ENCODE data around the gene RAB43. TPM values are rescaled to one million over a fixed set of nuclear protein-coding genes. Genes with fewer than 3 reads are reported as not detected.
A peak's percentile ranks its signal among the peaks of the same experiment; 100 is the strongest.
"Not testable (repeated sequence)": the region's sequence is repeated elsewhere in the genome, so short reads cannot be mapped to it uniquely, and the experiment has no call there.

RAB43 gene
- total RNA-seq, 1 donor = 19.0 TPM

- H3K4me3 ChIP-seq (ENCODE audit: low read depth, low read length) = no peak overlapping the region
- TF ChIP-seq CTCF (IDR thresholded peaks at IDR 0.05; ENCODE audit: insufficient read depth, low read depth, low read length) = no peak
Observed at GRCh38 chr3:129070086-129070885, 51.3 kb downstream of the RAB43 start.

GRCh38 chr3:129069313-129070085 is 52.1 kb downstream of the RAB43 start:
- not testable (repeated sequence) for H3K4me3 ChIP-seq (ENCODE audit: low read depth, low read length); DNase-seq (ENCODE audit: low read depth)

More at GRCh38 chr3:129070086-129070885, 51.3 kb downstream of the RAB43 start:
- no peak for DNase-seq (ENCODE audit: low read depth)

GRCh38 chr3:129068291-129068886 is 53.2 kb downstream of the RAB43 start:
- H3K4me3 ChIP-seq (ENCODE audit: low read depth, low read length) = peak overlapping the region; percentile 43

GRCh38 chr3:129067719-129068118 is 53.9 kb downstream of the RAB43 start:
- H3K4me3 ChIP-seq (ENCODE audit: low read depth, low read length) = not testable (repeated sequence)

More at GRCh38 chr3:129068291-129068886, 53.2 kb downstream of the RAB43 start:
- TF ChIP-seq CTCF (IDR thresholded peaks at IDR 0.05; ENCODE audit: insufficient read depth, low read depth, low read length) = no peak
- DNase-seq (ENCODE audit: low read depth) = no peak

GRCh38 chr3:129065720-129066073 is 55.9 kb downstream of the RAB43 start:
- no peak for DNase-seq (ENCODE audit: low read depth)
- no peak overlapping the region for H3K4me3 ChIP-seq (ENCODE audit: low read depth, low read length)
- no peak for TF ChIP-seq CTCF (IDR thresholded peaks at IDR 0.05; ENCODE audit: insufficient read depth, low read depth, low read length)

More at GRCh38 chr3:129067719-129068118, 53.9 kb downstream of the RAB43 start:
- DNase-seq (ENCODE audit: low read depth) = not testable (repeated sequence)

GRCh38 chr3:129065016-129065719 is 56.4 kb downstream of the RAB43 start:
- no peak for TF ChIP-seq CTCF (IDR thresholded peaks at IDR 0.05; ENCODE audit: insufficient read depth, low read depth, low read length)
- DNase-seq (ENCODE audit: low read depth) = no peak

GRCh38 chr3:129063841-129064482 is 57.6 kb downstream of the RAB43 start:
- no peak for DNase-seq (ENCODE audit: low read depth)
- no peak for TF ChIP-seq CTCF (IDR thresholded peaks at IDR 0.05; ENCODE audit: insufficient read depth, low read depth, low read length)
- H3K4me3 ChIP-seq (ENCODE audit: low read depth, low read length) = no peak overlapping the region

More at GRCh38 chr3:129065016-129065719, 56.4 kb downstream of the RAB43 start:
- H3K4me3 ChIP-seq (ENCODE audit: low read depth, low read length) = no peak overlapping the region
